ENCODE data around the gene WNT9A.

DNA sequence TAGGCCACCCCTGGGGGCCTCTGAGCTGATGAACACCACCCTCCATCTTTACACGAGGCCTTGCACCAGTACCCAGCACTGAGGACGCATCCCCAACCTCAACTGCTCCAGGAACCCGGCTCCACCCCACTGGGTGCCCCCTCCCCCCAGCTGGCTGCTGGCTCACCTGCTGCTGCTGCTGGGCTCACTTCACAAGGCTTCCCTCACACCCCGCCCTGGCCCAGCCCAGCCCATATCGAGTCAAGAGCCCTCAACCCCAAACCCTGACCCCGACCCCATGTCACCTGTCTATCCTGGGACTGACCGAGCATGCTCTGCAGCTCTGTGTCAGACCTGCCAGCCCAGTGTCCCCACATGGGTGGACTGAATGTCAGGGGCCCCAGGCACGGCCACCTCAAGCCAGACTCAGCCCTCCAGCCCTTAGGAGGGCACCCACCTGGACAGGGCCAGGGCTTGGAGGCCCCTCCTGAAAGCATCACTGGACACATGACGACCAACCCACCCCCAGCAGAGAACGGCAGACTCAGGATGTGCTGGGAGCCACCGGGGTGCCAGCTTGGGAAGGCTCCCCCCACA is 21.4 kb downstream of the WNT9A start:
- TF ChIP-seq POLR2A (IDR thresholded peaks at IDR 0.05) (no peak), CTCF (IDR thresholded peaks at IDR 0.05) (no peak), POLR2AphosphoS5 (IDR thresholded peaks at IDR 0.05) (no peak)
